SHP77 treated with DMSO at 0.1 percent for 48 hours (cell line): ENCODE data around the gene MRPS12.
"Not testable (repeated sequence)": the region's sequence is repeated elsewhere in the genome, so short reads cannot be mapped to it uniquely, and the experiment has no call there.

Source experiments
- DNase-seq: peaks from one replicate; lab custom pipeline; 2025; lab: John Stamatoyannopoulos, UW

Gene MRPS12

DNA sequence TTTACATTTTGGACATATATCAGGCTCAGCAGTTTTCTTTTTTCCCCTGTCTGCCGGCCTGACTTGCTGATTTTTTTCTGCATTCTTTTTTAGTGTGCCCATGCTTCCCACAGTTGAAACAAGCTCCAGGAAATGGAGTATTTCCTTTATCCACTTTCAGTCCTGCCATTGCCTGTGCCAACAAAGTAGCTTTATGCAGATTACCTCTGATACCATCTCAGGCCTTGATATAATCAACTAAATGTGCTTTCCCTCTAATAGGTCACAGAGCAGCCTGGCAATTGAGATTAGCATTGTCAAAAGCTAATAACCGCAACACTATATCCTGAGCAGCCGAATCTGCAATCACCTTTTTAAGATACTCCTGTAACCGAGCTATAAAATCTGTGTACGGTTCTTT is 9.2 kb downstream of the MRPS12 start:
- DNase-seq, result no peak

DNA sequence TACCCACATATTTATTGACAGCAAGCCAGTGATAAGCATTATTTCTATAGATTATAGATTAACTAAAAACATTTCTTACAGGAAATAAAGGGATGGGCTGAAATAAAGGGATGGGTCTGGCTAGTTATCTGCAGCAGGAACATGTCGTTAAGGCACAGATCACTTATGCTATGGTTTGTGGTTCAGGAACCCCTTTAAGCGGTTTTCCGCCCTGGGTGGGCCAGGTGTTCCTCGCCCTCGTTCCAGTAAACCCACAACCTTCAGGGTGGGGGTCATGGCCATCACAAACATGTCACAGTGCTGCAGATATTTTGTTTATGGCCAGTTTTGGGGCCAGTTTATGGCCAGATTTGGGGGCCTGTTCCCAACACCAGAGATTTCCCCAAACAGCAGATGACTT is 10.7 kb downstream of the MRPS12 start:
- not testable (repeated sequence) for DNase-seq

DNA sequence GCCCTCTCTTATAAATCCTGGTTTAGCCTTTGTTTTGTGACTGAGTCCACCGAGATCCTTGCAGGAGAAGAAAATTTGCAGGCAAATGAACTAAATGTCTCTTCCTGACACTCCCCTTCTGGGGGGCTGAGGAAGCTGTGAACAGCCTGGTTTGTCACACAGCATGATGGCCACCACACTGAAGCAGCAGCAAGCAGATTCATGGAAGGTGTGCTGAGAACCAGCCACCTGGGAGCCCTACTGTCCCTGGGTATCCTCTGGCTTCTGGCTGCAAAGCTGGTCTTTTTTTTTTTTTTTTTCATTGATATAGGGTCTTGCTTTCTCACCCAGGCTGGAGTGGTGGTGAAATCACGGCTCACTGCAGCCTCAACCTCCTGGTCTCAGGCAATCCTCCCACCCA is 11.2 kb downstream of the MRPS12 start:
- no peak for DNase-seq

DNA sequence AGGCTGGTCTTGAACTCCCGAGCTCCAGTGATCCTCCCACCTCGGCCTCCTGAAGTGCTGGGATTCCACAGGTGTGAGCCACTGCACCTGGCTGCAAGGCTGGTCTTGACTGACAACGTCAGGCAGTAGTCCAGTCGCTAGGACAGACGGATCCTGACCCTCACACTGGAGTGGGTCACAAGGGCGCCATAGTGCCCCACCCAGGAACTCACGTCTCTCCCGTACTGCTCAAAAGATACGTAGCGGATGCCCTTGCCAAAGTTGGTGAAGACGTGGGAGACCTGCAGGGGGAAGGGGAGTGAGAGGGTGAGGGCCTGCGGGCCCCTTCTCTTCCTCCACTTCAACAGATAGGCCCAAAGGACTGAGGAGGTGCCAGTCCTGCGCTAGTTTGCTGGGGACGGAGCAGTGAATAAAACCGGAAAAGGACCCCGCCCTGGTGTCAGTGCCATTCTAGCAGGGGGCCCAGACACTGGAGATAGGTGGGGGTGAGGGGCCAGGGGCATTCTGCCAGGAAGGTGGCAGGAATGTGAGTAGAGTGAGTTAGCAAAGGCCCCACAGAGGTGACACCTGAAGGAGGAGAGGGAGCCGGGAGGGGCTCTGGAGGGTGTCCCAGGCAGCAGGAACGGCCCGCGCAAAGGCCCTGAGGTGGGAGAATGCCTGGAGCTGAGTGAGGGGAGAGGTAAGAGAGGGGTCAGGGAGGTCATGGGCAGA is 11.9 kb downstream of the MRPS12 start:
- no peak for DNase-seq

DNA sequence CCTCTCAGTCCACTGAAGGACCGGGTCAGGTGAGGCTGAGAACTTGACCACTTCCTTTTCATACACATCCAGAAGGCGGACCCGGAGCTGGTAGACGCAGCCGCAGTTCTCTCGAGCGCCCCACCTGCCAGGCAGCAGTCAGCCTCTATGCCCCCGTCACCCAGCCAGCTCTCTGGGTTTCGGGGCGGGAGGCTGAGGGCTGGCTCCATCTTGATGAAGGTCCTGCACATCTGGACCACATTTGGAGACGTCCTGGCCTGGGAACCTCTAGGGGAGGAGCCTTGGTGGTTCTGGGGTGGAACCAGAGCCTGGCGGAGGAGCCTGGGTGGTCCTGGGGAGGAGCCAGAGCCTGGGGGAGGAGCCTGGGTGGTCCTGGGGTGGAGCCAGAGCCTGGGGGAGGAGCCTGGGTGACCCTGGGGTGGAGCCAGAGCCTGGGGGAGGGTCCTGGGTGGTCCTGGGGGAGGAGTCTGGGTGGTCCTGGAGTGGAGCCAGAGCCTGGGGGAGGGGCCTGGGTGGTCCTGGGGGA is 14.3 kb downstream of the MRPS12 start:
- DNase-seq, result peak; percentile 11

DNA sequence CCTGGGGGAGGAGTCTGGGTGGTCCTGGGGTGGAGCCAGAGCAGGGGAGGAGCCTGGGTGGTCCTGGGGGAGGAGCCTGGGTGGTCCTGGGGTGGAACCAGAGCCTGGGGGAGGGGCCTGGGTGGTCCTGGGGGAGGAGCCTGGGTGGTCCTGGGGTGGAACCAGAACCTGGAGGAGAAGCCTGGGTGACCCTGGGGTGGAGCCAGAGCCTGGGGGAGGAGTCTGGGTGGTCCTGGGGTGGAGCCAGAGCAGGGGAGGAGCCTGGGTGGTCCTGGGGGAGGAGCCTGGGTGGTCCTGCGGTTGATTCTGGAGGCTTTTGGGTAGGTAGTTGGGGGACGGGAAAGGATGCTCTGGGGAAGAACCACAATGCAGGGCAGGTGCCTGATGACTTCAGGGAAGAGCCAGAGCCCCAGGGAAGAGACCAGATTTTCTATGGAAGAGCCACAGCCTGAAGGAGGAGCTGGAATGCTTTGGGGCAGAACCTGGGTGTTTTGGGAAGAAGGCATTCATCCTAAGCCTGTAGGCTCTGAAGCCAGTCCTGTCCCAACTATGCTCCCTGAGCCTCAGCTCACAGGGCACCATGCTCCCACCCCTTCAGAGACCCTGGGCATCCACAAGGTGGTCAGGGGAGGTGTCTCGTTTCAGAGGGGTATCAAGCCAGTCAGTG is 15.0 kb downstream of the MRPS12 start:
- DNase-seq, result no peak

DNA sequence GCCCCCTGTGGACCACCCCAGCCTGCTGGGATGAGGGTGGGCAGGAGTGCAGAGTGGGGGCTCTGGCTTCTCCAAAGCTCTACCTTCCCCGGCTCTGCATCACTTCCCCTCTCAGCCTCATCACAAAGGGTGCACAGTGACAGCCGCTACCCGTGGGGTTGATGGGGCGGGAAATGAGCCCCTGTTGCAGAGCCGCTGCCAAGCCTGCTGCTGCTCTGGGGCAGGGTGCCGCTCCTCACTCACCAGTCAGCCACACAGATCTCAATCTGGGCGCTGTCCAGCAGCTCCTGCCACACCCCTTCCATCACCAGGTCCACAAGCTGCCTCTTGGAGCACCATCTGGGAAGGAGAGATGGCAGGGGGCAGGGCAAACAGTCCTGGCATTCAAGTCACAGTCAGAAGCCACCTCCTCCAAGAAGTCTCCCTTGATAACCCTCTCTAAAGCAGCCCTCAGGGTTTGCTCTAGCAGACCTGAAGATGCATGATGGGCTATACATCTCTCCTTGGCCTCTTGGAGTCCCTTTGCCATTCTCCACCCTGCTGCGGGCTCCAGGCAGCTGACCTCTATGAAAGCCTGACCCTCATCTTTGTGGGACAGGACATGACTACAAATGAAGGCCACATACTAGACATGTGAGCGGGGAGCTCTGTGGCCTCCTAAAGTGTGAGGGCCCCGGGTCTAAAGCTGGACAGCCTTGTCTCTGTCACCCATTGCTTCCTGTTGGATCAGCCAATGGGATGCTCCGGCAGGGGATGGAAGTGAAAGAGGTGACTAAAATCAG is 15.7 kb downstream of the MRPS12 start:
- DNase-seq, result no peak

DNA sequence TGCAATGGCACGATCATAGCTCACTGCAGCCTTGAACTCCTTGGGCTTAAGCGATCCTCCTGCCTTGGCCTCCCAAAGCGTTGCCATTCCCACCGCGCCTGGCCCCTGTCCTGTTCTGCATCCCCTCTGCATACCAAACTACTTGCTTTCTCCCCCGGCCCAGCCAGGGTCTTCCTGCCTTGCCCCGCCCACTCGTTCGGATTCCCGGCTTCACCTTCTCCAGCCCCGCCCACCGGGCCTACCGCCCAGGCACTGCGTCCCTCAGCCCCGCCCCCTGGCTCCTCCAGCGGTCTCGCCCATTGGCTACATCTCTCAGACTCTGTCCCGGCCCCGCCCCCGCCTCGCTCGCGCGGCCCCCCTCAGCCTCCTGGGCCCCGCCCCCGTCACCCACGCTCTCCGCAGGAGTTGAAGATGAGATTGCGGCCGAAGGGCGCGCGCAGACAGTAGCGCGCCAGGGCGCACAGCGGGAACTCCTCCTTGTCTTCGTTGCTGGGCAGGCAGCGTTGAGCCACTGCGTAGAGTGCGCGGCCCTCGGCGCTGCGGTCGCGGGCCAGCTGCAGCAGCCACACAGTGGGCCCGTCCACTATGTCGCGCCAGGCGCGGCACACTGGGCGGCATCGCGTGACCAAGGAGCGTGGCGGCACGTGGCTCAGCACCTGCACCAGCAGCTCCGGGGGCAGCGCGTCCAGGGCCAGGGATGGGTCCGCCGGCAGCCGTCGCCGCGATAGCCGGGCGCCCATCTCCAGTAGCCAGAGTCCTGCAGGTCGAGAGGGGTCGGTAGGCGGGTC is 19.0 kb downstream of the MRPS12 start:
- DNase-seq, result peak; percentile 93

DNA sequence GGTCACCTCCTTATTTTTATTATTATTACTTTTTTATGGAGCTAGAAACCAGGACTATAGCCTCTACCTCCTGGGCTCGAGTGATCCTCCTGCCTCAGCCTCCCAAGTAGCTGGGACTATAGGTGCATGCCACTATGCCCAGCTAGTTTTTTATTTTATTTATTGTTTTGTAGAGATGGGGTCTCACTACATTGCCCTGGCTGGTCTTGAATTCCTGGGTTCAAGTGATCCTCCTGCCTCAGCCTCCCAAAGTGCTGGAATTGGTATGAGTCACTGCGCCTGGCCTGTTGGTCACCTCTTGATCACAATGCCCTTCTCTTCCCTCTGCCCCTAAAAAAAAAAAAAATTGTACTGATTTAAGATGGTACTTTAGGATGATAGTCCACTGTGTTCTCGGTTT is 20.4 kb downstream of the MRPS12 start:
- no peak for DNase-seq

DNA sequence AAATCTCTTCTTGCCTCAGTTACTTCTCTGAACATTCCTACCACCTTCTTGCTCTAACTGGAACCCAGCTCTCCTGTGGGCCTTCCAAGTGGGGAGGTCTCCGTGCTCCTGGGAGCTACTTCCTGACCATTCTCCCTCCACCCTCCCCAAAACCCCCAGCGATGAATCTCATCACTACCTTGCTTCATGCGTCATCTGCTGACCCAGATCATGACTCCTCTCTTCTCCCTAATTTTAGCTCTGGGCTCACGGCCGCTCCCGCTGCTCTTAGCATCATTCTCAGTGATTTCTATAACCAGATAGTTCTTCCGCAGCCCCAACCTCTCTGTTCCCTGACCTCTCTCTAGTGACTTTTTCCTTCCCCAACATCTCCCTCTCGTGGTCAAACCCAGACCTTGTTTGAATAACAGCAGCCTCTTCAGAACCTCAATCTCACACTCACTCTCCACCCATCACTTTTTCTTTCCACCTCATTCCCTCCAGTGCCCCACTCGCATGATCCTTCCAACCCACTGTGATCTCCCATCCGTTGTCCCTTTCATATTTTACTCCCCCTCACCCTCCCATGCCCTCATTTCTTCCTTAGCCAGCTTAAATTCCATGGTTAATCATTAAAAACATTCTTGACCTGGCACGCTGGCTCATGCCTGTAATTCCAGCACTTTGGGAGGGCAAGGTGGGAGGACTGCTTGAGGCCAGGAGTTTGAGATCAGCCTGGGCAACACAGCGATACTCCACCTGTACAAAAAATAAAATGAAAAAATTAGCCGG is 21.8 kb downstream of the MRPS12 start:
- peak; percentile 72 for DNase-seq

DNA sequence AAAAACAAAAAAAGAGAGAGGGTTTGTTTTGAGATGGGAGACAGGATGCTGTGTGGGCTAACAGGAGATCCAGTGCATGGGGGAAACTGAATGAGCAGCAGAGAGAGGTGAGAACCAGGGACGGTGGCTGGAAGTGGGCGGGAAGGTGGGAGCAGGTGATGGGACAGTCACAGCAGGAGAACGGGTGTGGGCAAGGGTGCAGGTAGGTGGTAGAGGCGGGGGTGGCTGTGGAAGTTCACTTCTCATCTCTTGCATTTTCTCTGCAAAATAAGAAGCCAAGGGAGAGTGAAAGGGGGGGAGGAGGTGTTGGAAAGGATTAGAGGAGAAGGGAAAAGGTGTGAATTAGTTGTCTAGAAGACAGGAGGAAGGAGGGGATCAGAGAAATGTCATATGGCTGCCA is 22.9 kb downstream of the MRPS12 start:
- DNase-seq, result no peak

DNA sequence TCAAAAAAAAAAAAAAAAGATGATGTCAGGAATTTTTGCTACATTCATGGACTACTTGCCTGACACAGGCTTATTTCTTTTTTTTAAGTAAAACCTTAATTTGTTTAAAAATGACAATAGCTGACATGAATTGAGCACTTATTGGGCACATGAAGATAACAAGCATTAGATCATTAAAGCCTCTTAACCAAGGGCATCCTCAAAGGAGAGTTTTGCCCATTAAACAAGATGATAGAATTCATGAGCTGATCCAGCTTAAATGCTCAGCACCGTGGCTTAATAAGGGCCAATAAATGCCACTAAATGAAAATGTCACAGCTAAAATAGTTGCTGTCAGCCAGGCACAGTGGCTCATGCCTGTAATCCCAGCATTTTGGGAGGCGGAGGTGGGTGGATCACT is 25.5 kb downstream of the MRPS12 start:
- DNase-seq, result no peak

DNA sequence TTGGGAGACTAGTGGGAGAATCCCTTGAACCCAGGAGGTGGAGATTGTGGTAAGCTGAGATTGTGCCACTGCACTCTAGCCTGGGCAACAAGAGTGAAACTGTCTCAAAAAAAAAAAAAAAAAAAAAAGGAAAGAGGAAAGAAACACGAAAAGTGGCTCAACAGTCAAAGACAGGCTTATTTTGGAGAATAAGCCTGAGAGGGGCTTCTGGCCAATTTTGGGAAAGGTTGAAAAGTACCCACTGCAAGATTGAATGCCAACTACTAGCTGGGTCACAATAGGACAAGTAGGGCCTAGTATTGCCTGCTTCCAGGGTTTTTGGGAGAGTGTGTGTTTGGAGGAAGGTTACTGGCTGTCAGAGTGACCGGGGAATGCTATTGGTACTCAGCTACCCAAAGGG is 27.6 kb downstream of the MRPS12 start:
- DNase-seq, result no peak

DNA sequence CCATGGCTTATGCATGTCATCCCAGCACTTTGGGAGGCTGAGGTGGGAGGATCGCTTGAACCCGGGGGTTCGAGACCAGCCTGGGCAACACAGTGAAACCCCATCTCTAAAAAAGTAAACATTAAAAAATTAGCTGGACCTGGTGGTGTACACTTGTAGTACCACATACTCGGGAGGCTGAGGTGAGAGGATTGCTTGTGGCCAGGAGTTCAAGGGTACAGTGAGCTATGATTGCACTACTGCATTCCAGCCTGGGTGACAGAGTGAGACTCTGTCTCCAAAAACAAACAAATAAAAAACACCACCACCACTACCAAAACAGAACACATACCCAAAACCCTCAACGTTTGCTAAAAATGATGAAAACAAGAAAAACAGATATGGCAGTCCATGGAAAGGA is 28.9 kb downstream of the MRPS12 start:
- DNase-seq, result no peak

DNA sequence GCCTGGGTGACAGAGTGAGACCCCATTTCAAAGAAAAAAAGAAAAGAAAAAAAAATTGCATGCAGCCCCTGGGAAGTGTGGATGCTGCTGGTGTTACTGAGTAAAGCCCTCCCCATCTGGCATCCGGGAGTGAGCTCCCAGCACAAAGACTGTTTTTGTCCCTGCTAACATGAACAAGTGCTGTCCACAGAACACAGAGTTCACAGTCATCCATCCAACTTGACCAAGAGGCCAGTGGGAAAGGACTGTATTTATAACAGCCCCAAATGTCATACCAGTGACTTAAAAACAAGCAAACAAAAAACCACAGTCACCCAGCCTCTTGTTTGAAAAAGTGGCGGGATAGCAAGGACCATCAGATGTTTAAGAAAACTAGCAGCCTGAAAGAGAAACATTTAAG is 34.0 kb downstream of the MRPS12 start:
- DNase-seq, result no peak

DNA sequence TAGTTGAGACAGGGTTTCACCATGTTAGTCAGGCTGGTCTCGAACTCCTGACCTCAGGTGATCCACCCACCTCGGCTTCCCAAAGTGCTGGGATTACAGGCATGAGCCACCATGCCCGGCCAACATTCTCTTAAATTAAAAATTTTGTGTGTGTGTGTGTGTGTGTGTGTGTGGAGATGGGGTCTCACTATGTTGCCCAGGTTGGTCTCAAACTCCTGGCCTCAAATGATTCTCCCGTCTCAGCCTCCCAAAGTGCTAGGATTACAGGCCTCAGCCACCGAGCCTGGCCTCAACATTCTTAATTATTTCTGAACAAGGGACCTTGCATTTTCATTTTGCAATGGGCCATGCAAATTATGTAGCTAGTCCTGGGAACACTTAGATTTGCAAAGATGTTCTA is 35.4 kb downstream of the MRPS12 start:
- not testable (repeated sequence) for DNase-seq

DNA sequence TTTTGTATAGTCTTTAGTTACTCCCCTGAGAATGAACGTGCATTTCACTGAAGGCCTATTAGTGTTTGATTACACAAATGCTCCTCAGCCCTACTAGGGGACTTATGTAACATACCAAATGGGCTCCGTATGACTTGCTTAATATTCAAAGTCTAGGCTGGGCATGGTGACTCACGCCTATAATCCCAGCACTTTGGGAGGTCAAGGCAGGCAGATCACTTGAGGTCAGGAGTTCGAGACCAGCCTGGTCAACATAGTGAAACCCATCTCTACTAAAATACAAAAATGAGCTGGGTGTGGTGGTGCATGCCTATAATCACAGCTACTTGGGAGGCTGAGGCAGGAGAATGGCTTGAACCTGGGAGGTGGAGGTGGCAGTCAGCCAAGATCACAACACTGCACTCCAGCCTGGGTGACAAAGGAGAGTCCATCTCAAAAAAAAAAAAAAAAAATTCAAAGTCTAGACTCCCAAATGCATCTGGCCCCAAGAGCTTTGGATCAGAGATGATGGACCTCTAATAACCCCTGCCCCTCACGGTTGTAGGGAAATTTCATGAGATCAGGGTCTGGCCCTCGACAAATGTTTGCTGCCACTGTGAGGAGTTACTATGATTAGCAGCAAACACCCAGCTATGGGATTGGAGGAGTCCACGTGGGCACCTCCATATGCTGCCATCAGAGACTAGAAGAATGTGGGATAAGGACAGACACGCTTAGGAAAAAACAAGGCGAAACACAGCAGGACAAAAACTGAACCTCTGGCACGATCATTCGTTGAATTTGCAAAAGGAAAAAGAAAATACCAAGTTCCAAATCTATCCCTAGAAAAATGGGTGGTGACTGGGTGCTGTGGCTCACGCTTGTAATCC is 40.2 kb downstream of the MRPS12 start:
- DNase-seq, result no peak

DNA sequence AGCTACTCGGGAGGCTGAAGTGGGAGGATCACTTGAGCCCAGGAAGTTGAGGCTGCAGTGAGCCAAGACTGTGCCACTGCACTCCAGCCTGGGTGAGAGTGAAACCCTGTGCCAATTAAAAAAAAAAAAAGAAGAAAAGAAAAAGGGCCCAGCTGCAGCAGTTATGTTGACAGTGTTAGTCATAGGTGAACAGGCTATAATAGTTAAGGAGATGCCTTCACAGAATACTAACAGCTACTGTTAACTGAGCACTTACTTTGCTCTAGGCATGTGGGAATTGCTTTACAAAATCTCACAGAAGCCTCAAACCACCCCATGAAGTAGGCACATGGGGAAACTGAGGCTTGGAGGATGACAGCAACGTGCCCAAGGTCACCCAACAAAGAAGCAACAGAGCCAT is 40.9 kb downstream of the MRPS12 start:
- no peak for DNase-seq

DNA sequence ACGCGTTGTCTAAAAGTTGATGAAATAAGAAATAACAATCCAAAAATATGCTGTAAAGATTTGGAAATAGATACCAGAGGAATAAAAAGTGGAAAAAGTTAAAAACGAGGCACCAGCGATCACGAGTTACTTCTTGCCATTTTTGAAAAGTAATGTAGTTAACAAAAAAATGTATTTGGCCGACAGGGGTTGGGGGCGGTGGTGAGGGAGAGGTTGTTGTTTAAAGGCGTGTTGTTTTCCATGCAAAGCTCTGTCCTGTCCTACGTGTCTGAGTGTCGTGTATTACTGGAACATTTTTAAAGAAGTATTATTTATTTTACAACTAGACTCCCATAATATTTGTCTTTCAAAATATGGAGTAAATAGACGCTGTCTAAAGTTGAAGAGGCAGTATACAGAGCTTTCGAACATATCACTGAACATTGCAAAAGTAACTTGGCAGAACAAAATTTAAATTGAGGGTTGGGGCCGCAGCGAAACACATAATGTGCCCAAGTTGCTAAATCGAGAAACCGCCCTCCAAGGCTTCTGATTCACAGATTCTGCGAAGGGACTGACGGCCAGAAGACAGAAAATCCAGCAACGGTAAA is 44.0 kb downstream of the MRPS12 start:
- no peak for DNase-seq
